ENCODE measurements around the gene STRA6. TPM values are rescaled to one million over a fixed set of nuclear protein-coding genes. Genes with fewer than 3 reads are reported as not detected.

STRA6 gene
- total RNA-seq, 4 donors from 2014 or later: 0.12 TPM; not detected in 3

GRCh38 chr15:74144153-74144775 lies 58.3 kb downstream of the STRA6 start:
- WGBS, 2 donors (ENCODE audit: low coverage in 1 of 2): 50 to 80% methylated on average over 1 to 5 of the region's 6 CpGs
- no peak for TF ChIP-seq CTCF (IDR thresholded peaks at IDR 0.05)
- TF ChIP-seq POLR2A (IDR thresholded peaks at IDR 0.05): no peak
- no peak for TF ChIP-seq EP300 (IDR thresholded peaks at IDR 0.05)
- no peak for TF ChIP-seq POLR2AphosphoS5 (IDR thresholded peaks at IDR 0.05)
- no peak overlapping the region for H3K4me3 ChIP-seq
- peaks cover 0 to 13% (median 0%) of the 10 kb centered on the region in 3 donors for H3K9me3 ChIP-seq
- H3K27me3 ChIP-seq: peaks cover 20% of the 10 kb centered on the region
- no peaks in the 10 kb centered on the region for H3K4me1 ChIP-seq
- ATAC-seq: no peak
- H3K36me3 ChIP-seq: no peaks in the 10 kb centered on the region
- no peak overlapping the region for H3K27ac ChIP-seq

- Histone ChIP-seq H3K36me3 (no peaks in the 10 kb centered on the region), H3K27ac (no peak overlapping the region), H3K4me3 (no peak overlapping the region), H3K4me1 (peaks cover 0 to 12% (median 8%) of the 10 kb centered on the region in 3 donors), H3K9me3 (peaks cover 0 to 7% (median 0%) of the 10 kb centered on the region in 3 donors), H3K27me3 (peaks cover 40% of the 10 kb centered on the region)
- TF ChIP-seq POLR2A (IDR thresholded peaks at IDR 0.05) (no peak), EP300 (IDR thresholded peaks at IDR 0.05) (no peak), POLR2AphosphoS5 (IDR thresholded peaks at IDR 0.05) (no peak), CTCF (IDR thresholded peaks at IDR 0.05) (no peak)
- 100% methylated on average over 1 of the region's 1 CpG; no CpG with 5 or more reads in 1 of the 2 donors for WGBS, 2 donors (ENCODE audit: low coverage in 1 of 2)
- ATAC-seq: no peak
Observed at GRCh38 chr15:74141591-74141990, 61.0 kb downstream of the STRA6 start.

GRCh38 chr15:74138642-74139041 lies 63.9 kb downstream of the STRA6 start:
- no peak for ATAC-seq
- 100% methylated on average over 1 of the region's 4 CpGs for WGBS, 2 donors (ENCODE audit: low coverage in 1 of 2)
- Histone ChIP-seq H3K27me3 (peaks cover 63% of the 10 kb centered on the region), H3K9me3 (peaks cover 0 to 6% (median 0%) of the 10 kb centered on the region in 3 donors), H3K27ac (no peak overlapping the region), H3K4me3 (no peak overlapping the region), H3K36me3 (no peaks in the 10 kb centered on the region), H3K4me1 (peaks cover 0 to 41% (median 15%) of the 10 kb centered on the region in 3 donors)
- TF ChIP-seq EP300 (IDR thresholded peaks at IDR 0.05) (no peak), CTCF (IDR thresholded peaks at IDR 0.05) (no peak), POLR2AphosphoS5 (IDR thresholded peaks at IDR 0.05) (no peak), POLR2A (IDR thresholded peaks at IDR 0.05) (no peak)

- ATAC-seq: no peak
- H3K27ac ChIP-seq: peak overlapping the region in 3 of 4 donors; percentile 74 to 85 (median 77)
Observed at GRCh38 chr15:74137537-74137894, 65.1 kb downstream of the STRA6 start.

More at GRCh38 chr15:74137537-74137894, 65.1 kb downstream of the STRA6 start:
- TF ChIP-seq CTCF (IDR thresholded peaks at IDR 0.05) (no peak), POLR2AphosphoS5 (IDR thresholded peaks at IDR 0.05) (no peak)
- Histone ChIP-seq H3K4me1 (peaks cover 0 to 50% (median 15%) of the 10 kb centered on the region in 3 donors), H3K36me3 (no peaks in the 10 kb centered on the region), H3K4me3 (no peak overlapping the region), H3K27me3 (peaks cover 74% of the 10 kb centered on the region), H3K9me3 (peaks cover 0 to 16% (median 0%) of the 10 kb centered on the region in 3 donors)
- 61 to 100% methylated on average over 1 to 2 of the region's 2 CpGs for WGBS, 2 donors (ENCODE audit: low coverage in 1 of 2)
